Ishikawa (cell line): ENCODE data around the gene AMZ1.

Experiments
- EP300 ChIP-seq: IDR thresholded peaks from 2 replicates; pipeline ENCODE4 v1.6.1; 2012; ENCODE audit warnings: borderline replicate concordance
- NFIC ChIP-seq: IDR thresholded peaks from 2 replicates; pipeline ENCODE4 v1.6.1; 2012
- TAF1 ChIP-seq: IDR thresholded peaks from 2 replicates; pipeline ENCODE4 v1.6.1; 2012; ENCODE audit warnings: low read depth, mild to moderate bottlenecking
- YY1 ChIP-seq: IDR thresholded peaks from 2 replicates; pipeline ENCODE4 v1.6.1; 2012; ENCODE audit warnings: low read depth
- ZBTB7A ChIP-seq: IDR thresholded peaks from 2 replicates; pipeline ENCODE4 v1.6.1; 2012; ENCODE audit warnings: low read depth
- TF ChIP-seq, protein P1 (sequence below): IDR thresholded peaks from 2 replicates; pipeline ENCODE4 v1.6.1; 2012; ENCODE audit warnings: low read depth, mild to moderate bottlenecking

GRCh38 chr7:2659556-2660358 is 28.2 kb upstream of the AMZ1 start:
- TF ChIP-seq YY1: no peak
- TF ChIP-seq, protein P1, sequence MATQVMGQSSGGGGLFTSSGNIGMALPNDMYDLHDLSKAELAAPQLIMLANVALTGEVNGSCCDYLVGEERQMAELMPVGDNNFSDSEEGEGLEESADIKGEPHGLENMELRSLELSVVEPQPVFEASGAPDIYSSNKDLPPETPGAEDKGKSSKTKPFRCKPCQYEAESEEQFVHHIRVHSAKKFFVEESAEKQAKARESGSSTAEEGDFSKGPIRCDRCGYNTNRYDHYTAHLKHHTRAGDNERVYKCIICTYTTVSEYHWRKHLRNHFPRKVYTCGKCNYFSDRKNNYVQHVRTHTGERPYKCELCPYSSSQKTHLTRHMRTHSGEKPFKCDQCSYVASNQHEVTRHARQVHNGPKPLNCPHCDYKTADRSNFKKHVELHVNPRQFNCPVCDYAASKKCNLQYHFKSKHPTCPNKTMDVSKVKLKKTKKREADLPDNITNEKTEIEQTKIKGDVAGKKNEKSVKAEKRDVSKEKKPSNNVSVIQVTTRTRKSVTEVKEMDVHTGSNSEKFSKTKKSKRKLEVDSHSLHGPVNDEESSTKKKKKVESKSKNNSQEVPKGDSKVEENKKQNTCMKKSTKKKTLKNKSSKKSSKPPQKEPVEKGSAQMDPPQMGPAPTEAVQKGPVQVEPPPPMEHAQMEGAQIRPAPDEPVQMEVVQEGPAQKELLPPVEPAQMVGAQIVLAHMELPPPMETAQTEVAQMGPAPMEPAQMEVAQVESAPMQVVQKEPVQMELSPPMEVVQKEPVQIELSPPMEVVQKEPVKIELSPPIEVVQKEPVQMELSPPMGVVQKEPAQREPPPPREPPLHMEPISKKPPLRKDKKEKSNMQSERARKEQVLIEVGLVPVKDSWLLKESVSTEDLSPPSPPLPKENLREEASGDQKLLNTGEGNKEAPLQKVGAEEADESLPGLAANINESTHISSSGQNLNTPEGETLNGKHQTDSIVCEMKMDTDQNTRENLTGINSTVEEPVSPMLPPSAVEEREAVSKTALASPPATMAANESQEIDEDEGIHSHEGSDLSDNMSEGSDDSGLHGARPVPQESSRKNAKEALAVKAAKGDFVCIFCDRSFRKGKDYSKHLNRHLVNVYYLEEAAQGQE: no peak
- TF ChIP-seq NFIC: no peak
- TF ChIP-seq TAF1: no peak
- no peak for TF ChIP-seq EP300
- TF ChIP-seq ZBTB7A: no peak
